IPS-20b (cell line): Measurements from ENCODE around the gene RAD51B.

ENCODE experiments used
- H3K27ac ChIP-seq: one replicate; pipeline ENCODE4 v1.5.1; 2013; ENCODE audit warnings: low read length
- H3K27me3 ChIP-seq: 2 replicates; pipeline ENCODE4 v1.6.1; 2013; ENCODE audit warnings: mild to moderate bottlenecking, low read length, inconsistent platforms; ENCODE audit not compliant: insufficient read depth
- H3K36me3 ChIP-seq: 2 replicates; pipeline ENCODE4 v1.6.1; 2013; ENCODE audit warnings: low read depth, mild to moderate bottlenecking, inconsistent platforms, low read length, moderate library complexity; ENCODE audit not compliant: insufficient read depth
- H3K4me1 ChIP-seq: 2 replicates; pipeline ENCODE4 v1.6.1; 2013; ENCODE audit warnings: mild to moderate bottlenecking, control low read depth, inconsistent platforms, low read length, moderate library complexity; ENCODE audit not compliant: insufficient read depth
- H3K4me3 ChIP-seq: 2 replicates; pipeline ENCODE4 v1.5.1; 2013; ENCODE audit warnings: mild to moderate bottlenecking, low read length, inconsistent platforms
- H3K9ac ChIP-seq: 2 replicates; pipeline ENCODE4 v1.6.1; 2013; ENCODE audit warnings: low read depth, mild to moderate bottlenecking, inconsistent platforms, low read length, moderate library complexity
- H3K9me3 ChIP-seq: 2 replicates; pipeline ENCODE4 v1.6.1; 2013; ENCODE audit warnings: mild to moderate bottlenecking, low read depth, low read length, inconsistent platforms; ENCODE audit not compliant: insufficient read depth

RAD51B gene

GRCh38 chr14:68774771-68775613 is 955.4 kb downstream of the RAD51B start:
- Histone ChIP-seq H3K9ac (no peak overlapping the region), H3K27me3 (no peaks in the 10 kb centered on the region), H3K9me3 (no peaks in the 10 kb centered on the region), H3K4me3 (no peak overlapping the region), H3K4me1 (no peaks in the 10 kb centered on the region), H3K27ac (no peak overlapping the region), H3K36me3 (no peaks in the 10 kb centered on the region)

GRCh38 chr14:68775614-68776126 is 956.1 kb downstream of the RAD51B start:
- Histone ChIP-seq H3K9me3 (no peaks in the 10 kb centered on the region), H3K27ac (no peak overlapping the region), H3K36me3 (no peaks in the 10 kb centered on the region), H3K9ac (no peak overlapping the region), H3K4me1 (peaks cover 3% of the 10 kb centered on the region; the same call in 1 of the 2 replicates), H3K27me3 (no peaks in the 10 kb centered on the region), H3K4me3 (no peak overlapping the region)

- peaks cover 6% of the 10 kb centered on the region for H3K4me1 ChIP-seq
- no peak overlapping the region for H3K4me3 ChIP-seq
- no peaks in the 10 kb centered on the region for H3K36me3 ChIP-seq
- H3K9ac ChIP-seq = no peak overlapping the region
- H3K27me3 ChIP-seq = no peaks in the 10 kb centered on the region
- no peak overlapping the region for H3K27ac ChIP-seq
- H3K9me3 ChIP-seq = no peaks in the 10 kb centered on the region
These were observed 958.1 kb downstream of the RAD51B start for GRCh38 chr14:68777644-68778043.
